Activated T-helper 17 cell treated with anti-CD3 and anti-CD28 coated beads, Interleukin-2, amount 50 U/mL, for 72 hours (primary cell): ENCODE measurements around the gene SPSB3. TPM values are rescaled to one million over a fixed set of nuclear protein-coding genes. Genes with fewer than 3 reads are reported as not detected.

ENCODE experiments used
- ATAC-seq: fragments of 150-1000 bp; cut with Tn5 transposase; replicated peaks from 2 replicates; pipeline ENCODE4 v1.10.0; 2021; ENCODE audit warnings: mild to moderate bottlenecking, moderate library complexity
- H3K27ac Mint-ChIP-seq: one replicate; pipeline ENCODE4 v1.8.0; 2022; ENCODE audit warnings: mixed read lengths
- H3K27me3 Mint-ChIP-seq: one replicate; pipeline ENCODE4 v1.8.0; 2022; ENCODE audit warnings: mixed read lengths
- H3K36me3 Mint-ChIP-seq: one replicate; pipeline ENCODE4 v1.8.0; 2022; ENCODE audit warnings: low read depth, mild to moderate bottlenecking, mixed read lengths
- H3K4me1 Mint-ChIP-seq: one replicate; pipeline ENCODE4 v1.8.0; 2022; ENCODE audit warnings: mixed read lengths
- H3K4me3 Mint-ChIP-seq: one replicate; pipeline ENCODE4 v1.8.0; 2022; ENCODE audit warnings: mild to moderate bottlenecking, mixed read lengths
- H3K9me3 Mint-ChIP-seq: one replicate; pipeline ENCODE4 v1.8.0; 2022; ENCODE audit warnings: mixed read lengths
- total RNA-seq, 2 donors: library from RNA; stranded (reverse); gene quantifications; one replicate each; pipeline ENCODE4 v1.2.3, GENCODE V29; 2022

Gene SPSB3
- total RNA-seq, 2 donors from 2014 or later, result 20.3 to 21.1 TPM

GRCh38 chr16:1820096-1820945, 38.0 kb upstream of the SPSB3 start:
- H3K4me3 Mint-ChIP-seq, result no peak overlapping the region
- no peaks in the 10 kb centered on the region for H3K9me3 Mint-ChIP-seq
- peaks cover 5% of the 10 kb centered on the region for H3K4me1 Mint-ChIP-seq
- no peak overlapping the region for H3K27ac Mint-ChIP-seq
- H3K27me3 Mint-ChIP-seq, result no peaks in the 10 kb centered on the region
- no peak for ATAC-seq
- H3K36me3 Mint-ChIP-seq, result peaks cover 16% of the 10 kb centered on the region

GRCh38 chr16:1819611-1820010, 37.2 kb upstream of the SPSB3 start:
- Mint-ChIP-seq H3K27ac (no peak overlapping the region), H3K4me1 (peaks cover 3% of the 10 kb centered on the region), H3K27me3 (no peaks in the 10 kb centered on the region), H3K36me3 (peaks cover 20% of the 10 kb centered on the region), H3K4me3 (no peak overlapping the region), H3K9me3 (no peaks in the 10 kb centered on the region)
- ATAC-seq, result no peak

GRCh38 chr16:1818873-1819525, 36.6 kb upstream of the SPSB3 start:
- no peaks in the 10 kb centered on the region for H3K4me1 Mint-ChIP-seq
- ATAC-seq, result no peak
- H3K36me3 Mint-ChIP-seq, result peaks cover 23% of the 10 kb centered on the region
- H3K27ac Mint-ChIP-seq, result no peak overlapping the region
- no peaks in the 10 kb centered on the region for H3K9me3 Mint-ChIP-seq
- no peak overlapping the region for H3K4me3 Mint-ChIP-seq
- H3K27me3 Mint-ChIP-seq, result no peaks in the 10 kb centered on the region

GRCh38 chr16:1818204-1818872, 36.0 kb upstream of the SPSB3 start:
- H3K27ac Mint-ChIP-seq, result no peak overlapping the region
- H3K27me3 Mint-ChIP-seq, result no peaks in the 10 kb centered on the region
- ATAC-seq, result no peak
- no peaks in the 10 kb centered on the region for H3K9me3 Mint-ChIP-seq
- H3K4me1 Mint-ChIP-seq, result peaks cover 5% of the 10 kb centered on the region
- peaks cover 30% of the 10 kb centered on the region for H3K36me3 Mint-ChIP-seq
- H3K4me3 Mint-ChIP-seq, result no peak overlapping the region

GRCh38 chr16:1817716-1818115, 35.3 kb upstream of the SPSB3 start:
- no peak for ATAC-seq
- H3K4me1 Mint-ChIP-seq, result peaks cover 9% of the 10 kb centered on the region
- H3K4me3 Mint-ChIP-seq, result no peak overlapping the region
- H3K27ac Mint-ChIP-seq, result no peak overlapping the region
- H3K36me3 Mint-ChIP-seq, result peaks cover 30% of the 10 kb centered on the region
- no peaks in the 10 kb centered on the region for H3K27me3 Mint-ChIP-seq
- H3K9me3 Mint-ChIP-seq, result no peaks in the 10 kb centered on the region

- Mint-ChIP-seq H3K27ac (no peak overlapping the region), H3K27me3 (no peaks in the 10 kb centered on the region), H3K4me1 (peaks cover 9% of the 10 kb centered on the region), H3K9me3 (no peaks in the 10 kb centered on the region), H3K4me3 (no peak overlapping the region), H3K36me3 (peaks cover 30% of the 10 kb centered on the region)
- ATAC-seq, result no peak
These were observed 34.9 kb upstream of the SPSB3 start for GRCh38 chr16:1817276-1817589.

GRCh38 chr16:1816396-1817275, 34.3 kb upstream of the SPSB3 start:
- H3K36me3 Mint-ChIP-seq, result peaks cover 30% of the 10 kb centered on the region
- ATAC-seq, result no peak
- no peak overlapping the region for H3K27ac Mint-ChIP-seq
- H3K9me3 Mint-ChIP-seq, result no peaks in the 10 kb centered on the region
- no peaks in the 10 kb centered on the region for H3K27me3 Mint-ChIP-seq
- H3K4me1 Mint-ChIP-seq, result peaks cover 9% of the 10 kb centered on the region
- H3K4me3 Mint-ChIP-seq, result no peak overlapping the region

- peaks cover 9% of the 10 kb centered on the region for H3K4me1 Mint-ChIP-seq
- no peak for ATAC-seq
- H3K27ac Mint-ChIP-seq, result no peak overlapping the region
- H3K27me3 Mint-ChIP-seq, result no peaks in the 10 kb centered on the region
- no peak overlapping the region for H3K4me3 Mint-ChIP-seq
- H3K9me3 Mint-ChIP-seq, result no peaks in the 10 kb centered on the region
- H3K36me3 Mint-ChIP-seq, result peaks cover 30% of the 10 kb centered on the region
These were observed 33.1 kb upstream of the SPSB3 start for GRCh38 chr16:1815461-1815860.

GRCh38 chr16:1812732-1813163, 30.4 kb upstream of the SPSB3 start:
- Mint-ChIP-seq H3K27ac (peak overlapping the region; percentile 77), H3K27me3 (no peaks in the 10 kb centered on the region), H3K4me3 (peak overlapping the region; percentile 20), H3K9me3 (no peaks in the 10 kb centered on the region), H3K4me1 (peaks cover 9% of the 10 kb centered on the region), H3K36me3 (peaks cover 41% of the 10 kb centered on the region)
- peak; percentile 96 for ATAC-seq

GRCh38 chr16:1810536-1810935, 28.2 kb upstream of the SPSB3 start:
- Mint-ChIP-seq H3K9me3 (no peaks in the 10 kb centered on the region), H3K27me3 (no peaks in the 10 kb centered on the region), H3K27ac (no peak overlapping the region), H3K36me3 (peaks cover 52% of the 10 kb centered on the region), H3K4me3 (no peak overlapping the region), H3K4me1 (peaks cover 9% of the 10 kb centered on the region)
- ATAC-seq, result no peak

- Mint-ChIP-seq H3K4me1 (peaks cover 9% of the 10 kb centered on the region), H3K9me3 (no peaks in the 10 kb centered on the region), H3K36me3 (peaks cover 52% of the 10 kb centered on the region), H3K4me3 (no peak overlapping the region), H3K27ac (no peak overlapping the region), H3K27me3 (no peaks in the 10 kb centered on the region)
- ATAC-seq, result no peak
These were observed 27.7 kb upstream of the SPSB3 start for GRCh38 chr16:1810106-1810505.

- H3K4me1 Mint-ChIP-seq, result peaks cover 9% of the 10 kb centered on the region
- no peaks in the 10 kb centered on the region for H3K27me3 Mint-ChIP-seq
- peaks cover 53% of the 10 kb centered on the region for H3K36me3 Mint-ChIP-seq
- no peak overlapping the region for H3K27ac Mint-ChIP-seq
- H3K9me3 Mint-ChIP-seq, result no peaks in the 10 kb centered on the region
- H3K4me3 Mint-ChIP-seq, result no peak overlapping the region
- ATAC-seq, result no peak
These were observed 27.0 kb upstream of the SPSB3 start for GRCh38 chr16:1809281-1809801.

- no peak overlapping the region for H3K27ac Mint-ChIP-seq
- peaks cover 47% of the 10 kb centered on the region for H3K36me3 Mint-ChIP-seq
- H3K4me1 Mint-ChIP-seq, result peaks cover 8% of the 10 kb centered on the region
- H3K9me3 Mint-ChIP-seq, result no peaks in the 10 kb centered on the region
- ATAC-seq, result no peak
- H3K4me3 Mint-ChIP-seq, result no peak overlapping the region
- H3K27me3 Mint-ChIP-seq, result no peaks in the 10 kb centered on the region
These were observed 26.3 kb upstream of the SPSB3 start for GRCh38 chr16:1808691-1809090.

- H3K27ac Mint-ChIP-seq, result no peak overlapping the region
These were observed 25.3 kb upstream of the SPSB3 start for GRCh38 chr16:1807626-1808025.

More at GRCh38 chr16:1807626-1808025, 25.3 kb upstream of the SPSB3 start:
- no peak for ATAC-seq
- no peaks in the 10 kb centered on the region for H3K9me3 Mint-ChIP-seq
- H3K4me3 Mint-ChIP-seq, result no peak overlapping the region
- peaks cover 43% of the 10 kb centered on the region for H3K36me3 Mint-ChIP-seq
- no peaks in the 10 kb centered on the region for H3K4me1 Mint-ChIP-seq
- H3K27me3 Mint-ChIP-seq, result no peaks in the 10 kb centered on the region
